Dendritic cell treated with granulocyte-macrophage colony-stimulating factor and Interleukin-4, amounts not matched to agents 40 ng/mL and 50 ng/mL, for 4 days (primary cell): ENCODE data around the gene IVNS1ABP.
A peak's percentile ranks its signal among the peaks of the same experiment; 100 is the strongest.
"Not testable (repeated sequence)": the region's sequence is repeated elsewhere in the genome, so short reads cannot be mapped to it uniquely, and the experiment has no call there.

Experiments
- H3K27ac Mint-ChIP-seq: one replicate; pipeline ENCODE4 v1.8.0; 2022; ENCODE audit warnings: mild to moderate bottlenecking, mixed read lengths
- H3K27me3 Mint-ChIP-seq: one replicate; pipeline ENCODE4 v1.8.0; 2022; ENCODE audit warnings: mild to moderate bottlenecking, mixed read lengths
- H3K36me3 Mint-ChIP-seq: one replicate; pipeline ENCODE4 v1.8.0; 2022; ENCODE audit warnings: low read depth, mixed read lengths
- H3K4me1 Mint-ChIP-seq: one replicate; pipeline ENCODE4 v1.8.0; 2022; ENCODE audit warnings: low read depth, mixed read lengths
- H3K4me3 Mint-ChIP-seq: one replicate; pipeline ENCODE4 v1.8.0; 2022; ENCODE audit warnings: mild to moderate bottlenecking, moderate library complexity, mixed read lengths
- H3K9me3 Mint-ChIP-seq: one replicate; pipeline ENCODE4 v1.8.0; 2022; ENCODE audit warnings: mixed read lengths
- intact Hi-C: fragments of 100-400 bp; cut with micrococcal nuclease; formaldehyde crosslinking; loops from one replicate; pipeline ENCODE4 v1.15.0; 2022

The IVNS1ABP gene

GRCh38 chr1:185268352-185268751 is 48.7 kb downstream of the IVNS1ABP start:
- H3K27ac Mint-ChIP-seq: no peak overlapping the region

DNA sequence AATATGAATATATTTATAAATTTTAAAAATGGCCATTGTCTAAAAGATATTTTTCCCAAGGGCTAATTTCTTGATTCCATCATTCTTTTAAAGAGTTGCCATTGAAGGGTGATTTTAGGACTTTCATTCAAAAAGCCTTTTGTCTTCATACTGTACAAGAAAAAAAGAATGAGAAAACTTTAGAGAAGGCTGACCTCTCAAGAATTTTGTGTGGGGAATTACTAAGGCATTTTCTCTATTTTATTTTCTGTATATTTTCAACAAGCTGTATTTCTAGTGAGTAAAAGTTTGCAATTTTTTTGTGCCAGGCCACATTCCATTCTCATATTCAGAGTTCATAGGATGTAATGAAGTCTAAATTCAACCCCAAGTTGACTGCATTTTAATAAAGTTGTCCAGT is 49.3 kb downstream of the IVNS1ABP start:
- Mint-ChIP-seq H3K27ac (no peak overlapping the region), H3K27me3 (no peaks in the 10 kb centered on the region), H3K36me3 (no peaks in the 10 kb centered on the region), H3K4me3 (no peak overlapping the region), H3K4me1 (no peaks in the 10 kb centered on the region), H3K9me3 (no peaks in the 10 kb centered on the region)
- intact Hi-C loops: no loop called here

More at GRCh38 chr1:185268352-185268751, 48.7 kb downstream of the IVNS1ABP start:
- Mint-ChIP-seq H3K4me3 (no peak overlapping the region), H3K27me3 (no peaks in the 10 kb centered on the region), H3K36me3 (no peaks in the 10 kb centered on the region), H3K9me3 (no peaks in the 10 kb centered on the region), H3K4me1 (no peaks in the 10 kb centered on the region)
- intact Hi-C loops: no loop called here

- Mint-ChIP-seq H3K27ac (no peak overlapping the region), H3K4me1 (no peaks in the 10 kb centered on the region), H3K4me3 (no peak overlapping the region), H3K36me3 (no peaks in the 10 kb centered on the region), H3K9me3 (no peaks in the 10 kb centered on the region), H3K27me3 (no peaks in the 10 kb centered on the region)
- intact Hi-C loops: no loop called here
Measured at GRCh38 chr1:185267301-185267700, 49.7 kb downstream of the IVNS1ABP start.

GRCh38 chr1:185265314-185265713 is 51.7 kb downstream of the IVNS1ABP start:
- Mint-ChIP-seq H3K9me3 (no peaks in the 10 kb centered on the region), H3K4me1 (peaks cover 4% of the 10 kb centered on the region), H3K4me3 (no peak overlapping the region), H3K36me3 (no peaks in the 10 kb centered on the region), H3K27ac (no peak overlapping the region), H3K27me3 (no peaks in the 10 kb centered on the region)
- intact Hi-C loops: no loop called here

DNA sequence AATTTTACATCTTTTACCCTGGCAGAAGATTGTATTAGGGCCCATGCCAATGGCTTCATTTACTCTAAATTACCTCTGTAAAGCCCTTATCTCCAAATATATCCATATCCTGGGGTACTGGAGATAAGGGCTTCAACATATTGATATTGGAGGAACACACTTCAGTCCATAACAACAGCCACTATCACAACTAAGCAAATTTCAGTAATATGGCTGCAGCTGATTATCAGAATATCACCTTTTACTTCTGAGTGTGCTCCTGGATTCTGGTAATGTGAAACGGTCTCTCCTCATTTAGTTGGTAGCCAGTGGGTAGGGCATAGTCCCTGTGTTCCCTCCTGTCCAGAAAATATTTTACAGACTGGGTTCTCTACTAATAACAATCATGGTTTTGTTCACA is 53.3 kb downstream of the IVNS1ABP start:
- no peaks in the 10 kb centered on the region for H3K36me3 Mint-ChIP-seq
- no peak overlapping the region for H3K27ac Mint-ChIP-seq
- intact Hi-C loops: no loop called here

DNA sequence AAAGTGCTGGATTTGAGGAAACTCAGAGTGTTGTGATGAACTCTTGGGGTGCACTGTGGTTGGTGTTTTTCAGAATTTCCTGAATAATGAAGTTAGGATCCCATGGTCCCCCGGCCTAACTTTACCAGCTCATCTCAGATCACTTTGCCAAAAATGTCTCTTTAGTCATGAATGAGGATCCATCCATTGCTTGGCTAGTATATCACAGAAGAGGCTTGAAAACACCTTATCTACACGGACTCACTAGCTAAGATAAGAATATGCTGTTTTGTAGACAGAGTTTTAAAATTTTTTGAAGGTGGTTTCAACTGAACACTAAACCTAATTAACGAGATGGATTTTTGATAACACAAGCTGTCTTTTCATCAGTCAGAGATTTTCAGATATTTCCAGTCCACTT is 53.8 kb downstream of the IVNS1ABP start:
- H3K27me3 Mint-ChIP-seq: no peaks in the 10 kb centered on the region
- intact Hi-C loops: no loop called here
- H3K9me3 Mint-ChIP-seq: no peaks in the 10 kb centered on the region
- no peak overlapping the region for H3K27ac Mint-ChIP-seq
- no peak overlapping the region for H3K4me3 Mint-ChIP-seq
- H3K36me3 Mint-ChIP-seq: no peaks in the 10 kb centered on the region
- peaks cover 16% of the 10 kb centered on the region for H3K4me1 Mint-ChIP-seq

More for the DNA sequence above, 53.3 kb downstream of the IVNS1ABP start:
- no peaks in the 10 kb centered on the region for H3K27me3 Mint-ChIP-seq
- no peak overlapping the region for H3K4me3 Mint-ChIP-seq
- H3K9me3 Mint-ChIP-seq: no peaks in the 10 kb centered on the region
- H3K4me1 Mint-ChIP-seq: peaks cover 12% of the 10 kb centered on the region

DNA sequence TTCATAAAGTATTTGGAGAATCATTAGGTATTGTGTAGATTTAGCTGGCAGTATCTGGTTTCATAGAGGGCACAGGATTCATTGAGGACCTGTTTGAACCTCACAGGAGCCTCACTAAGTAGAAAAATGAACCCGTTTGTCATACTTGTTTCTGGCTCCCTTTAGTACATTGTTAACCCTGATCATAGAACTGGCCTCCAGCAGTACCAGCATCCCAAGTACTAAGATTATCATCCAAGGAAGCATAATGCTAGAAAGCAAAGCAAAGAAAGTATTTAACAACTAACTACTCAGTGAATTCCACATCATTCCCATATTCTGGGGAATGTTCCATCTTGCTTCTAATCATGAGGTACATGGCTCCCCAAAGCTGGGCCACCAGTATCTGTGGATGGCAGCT is 54.9 kb downstream of the IVNS1ABP start:
- no peak overlapping the region for H3K4me3 Mint-ChIP-seq
- H3K27me3 Mint-ChIP-seq: no peaks in the 10 kb centered on the region

GRCh38 chr1:185260611-185261010 is 56.4 kb downstream of the IVNS1ABP start:
- Mint-ChIP-seq H3K4me1 (peaks cover 16% of the 10 kb centered on the region), H3K4me3 (no peak overlapping the region), H3K36me3 (no peaks in the 10 kb centered on the region), H3K9me3 (no peaks in the 10 kb centered on the region), H3K27me3 (no peaks in the 10 kb centered on the region), H3K27ac (peak overlapping the region; percentile 38)
- intact Hi-C loops: no loop called here

More for the DNA sequence above, 54.9 kb downstream of the IVNS1ABP start:
- Mint-ChIP-seq H3K9me3 (no peaks in the 10 kb centered on the region), H3K4me1 (peaks cover 16% of the 10 kb centered on the region), H3K27ac (no peak overlapping the region), H3K36me3 (no peaks in the 10 kb centered on the region)
- intact Hi-C loops: no loop called here

- Mint-ChIP-seq H3K27ac (no peak overlapping the region), H3K4me3 (no peak overlapping the region), H3K4me1 (peaks cover 16% of the 10 kb centered on the region), H3K9me3 (no peaks in the 10 kb centered on the region), H3K36me3 (no peaks in the 10 kb centered on the region), H3K27me3 (no peaks in the 10 kb centered on the region)
- intact Hi-C loops: no loop called here
Measured at GRCh38 chr1:185258676-185259075, 58.4 kb downstream of the IVNS1ABP start.

DNA sequence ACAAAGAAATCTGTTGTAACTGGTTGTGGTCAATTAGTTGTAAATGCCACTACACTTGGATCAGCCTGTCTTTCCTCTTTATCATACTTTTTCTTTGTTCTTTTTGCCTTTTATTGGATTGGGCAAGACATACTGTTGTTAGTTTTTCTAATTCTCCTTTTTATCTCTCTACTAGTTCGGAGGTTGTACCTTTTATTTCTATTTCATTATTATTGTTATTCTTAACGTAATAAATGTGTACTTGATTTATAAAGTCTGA is 59.2 kb downstream of the IVNS1ABP start:
- H3K27me3 Mint-ChIP-seq: no peaks in the 10 kb centered on the region
- no peaks in the 10 kb centered on the region for H3K9me3 Mint-ChIP-seq
- intact Hi-C loops: no loop called here
- H3K36me3 Mint-ChIP-seq: no peaks in the 10 kb centered on the region
- peaks cover 16% of the 10 kb centered on the region for H3K4me1 Mint-ChIP-seq
- no peak overlapping the region for H3K4me3 Mint-ChIP-seq
- H3K27ac Mint-ChIP-seq: no peak overlapping the region

- H3K36me3 Mint-ChIP-seq, intact Hi-C loops, H3K4me3 Mint-ChIP-seq, H3K9me3 Mint-ChIP-seq, H3K27me3 Mint-ChIP-seq, H3K27ac Mint-ChIP-seq: not testable (repeated sequence)
- H3K4me1 Mint-ChIP-seq: peaks cover 16% of the 10 kb centered on the region
Measured at GRCh38 chr1:185257116-185257949, 59.7 kb downstream of the IVNS1ABP start.

- H3K9me3 Mint-ChIP-seq, H3K4me3 Mint-ChIP-seq, H3K27ac Mint-ChIP-seq, H3K27me3 Mint-ChIP-seq, H3K36me3 Mint-ChIP-seq, intact Hi-C loops: not testable (repeated sequence)
- H3K4me1 Mint-ChIP-seq: peaks cover 16% of the 10 kb centered on the region
Measured at GRCh38 chr1:185255595-185255994, 61.4 kb downstream of the IVNS1ABP start.

DNA sequence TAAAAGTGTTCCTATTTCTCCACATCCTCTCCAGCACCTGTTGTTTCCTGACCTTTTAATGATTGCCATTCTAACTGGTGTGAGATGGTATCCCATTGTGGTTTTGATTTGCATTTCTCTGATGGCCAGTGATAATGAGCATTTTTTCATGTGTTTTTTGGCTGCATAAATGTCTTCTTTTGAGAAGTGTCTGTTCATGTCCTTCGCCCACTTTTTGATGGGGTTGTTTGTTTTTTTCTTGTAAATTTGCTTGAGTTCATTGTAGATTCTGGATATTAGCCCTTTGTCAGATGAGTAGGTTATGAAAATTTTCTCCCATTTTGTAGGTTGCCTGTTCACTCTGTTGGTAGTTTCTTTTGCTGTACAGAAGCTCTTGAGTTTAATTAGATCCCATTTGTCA is 64.6 kb downstream of the IVNS1ABP start:
- H3K36me3 Mint-ChIP-seq, H3K27ac Mint-ChIP-seq, intact Hi-C loops, H3K9me3 Mint-ChIP-seq, H3K27me3 Mint-ChIP-seq, H3K4me3 Mint-ChIP-seq, H3K4me1 Mint-ChIP-seq: not testable (repeated sequence)

GRCh38 chr1:185251928-185252327 is 65.1 kb downstream of the IVNS1ABP start:
- H3K27me3 Mint-ChIP-seq, H3K27ac Mint-ChIP-seq: not testable (repeated sequence)

GRCh38 chr1:185250063-185250462 is 67.0 kb downstream of the IVNS1ABP start:
- Mint-ChIP-seq H3K27ac (no peak overlapping the region), H3K36me3 (no peaks in the 10 kb centered on the region), H3K4me3 (no peak overlapping the region), H3K4me1 (no peaks in the 10 kb centered on the region), H3K9me3 (no peaks in the 10 kb centered on the region), H3K27me3 (no peaks in the 10 kb centered on the region)
- intact Hi-C loops: no loop called here

More at GRCh38 chr1:185251928-185252327, 65.1 kb downstream of the IVNS1ABP start:
- H3K9me3 Mint-ChIP-seq, H3K4me3 Mint-ChIP-seq, H3K4me1 Mint-ChIP-seq, H3K36me3 Mint-ChIP-seq, intact Hi-C loops: not testable (repeated sequence)
